Hepatocyte (in vitro differentiated cells): ENCODE results near the gene TOP2B. TPM values are rescaled to one million over a fixed set of nuclear protein-coding genes. Genes with fewer than 3 reads are reported as not detected.

Source experiments
- DNase-seq: peaks from one replicate; pipeline ENCODE4 v3.0.0-alpha.2; 2016; ENCODE audit warnings: low spot score
- H2AFZ ChIP-seq: fragments of 200-600 bp; sonication (generic); 2 replicates; pipeline ENCODE4 v1.6.0; 2016; ENCODE audit warnings: antibody characterized with exemption, mild to moderate bottlenecking
- H3K27ac ChIP-seq: fragments of 200-600 bp; sonication (generic); 2 replicates; pipeline ENCODE4 v1.5.1; 2016; ENCODE audit warnings: mild to moderate bottlenecking
- H3K27me3 ChIP-seq: fragments of 200-600 bp; sonication (generic); 2 replicates; pipeline ENCODE4 v1.6.1; 2016
- H3K36me3 ChIP-seq: fragments of 200-600 bp; sonication (generic); replicated peaks from 2 replicates; pipeline ENCODE4 v1.5.1; 2016; ENCODE audit warnings: low read depth; ENCODE audit not compliant: insufficient read depth
- H3K4me1 ChIP-seq: fragments of 200-600 bp; sonication (generic); 2 replicates; pipeline ENCODE4 v1.5.1; 2016; ENCODE audit warnings: mild to moderate bottlenecking, moderate library complexity; ENCODE audit not compliant: insufficient read depth
- H3K4me2 ChIP-seq: fragments of 200-600 bp; sonication (generic); 2 replicates; pipeline ENCODE4 v1.6.0; 2016
- H3K4me3 ChIP-seq: fragments of 200-600 bp; sonication (generic); 2 replicates; pipeline ENCODE4 v1.5.1; 2016; ENCODE audit warnings: mild to moderate bottlenecking
- H3K79me2 ChIP-seq: fragments of 200-600 bp; sonication (generic); 2 replicates; pipeline ENCODE4 v1.6.0; 2017; ENCODE audit warnings: mild to moderate bottlenecking
- H3K9me2 ChIP-seq: fragments of 200-600 bp; sonication (generic); replicated peaks from 2 replicates; pipeline ENCODE4 v1.6.0; 2017; ENCODE audit warnings: mild to moderate bottlenecking; ENCODE audit not compliant: insufficient read depth
- H3K9me3 ChIP-seq: fragments of 200-600 bp; sonication (generic); 2 replicates; pipeline ENCODE4 v1.5.1; 2016; ENCODE audit warnings: low read depth, mild to moderate bottlenecking
- H4K20me1 ChIP-seq: fragments of 200-600 bp; sonication (generic); 2 replicates; pipeline ENCODE4 v1.6.0; 2016; ENCODE audit warnings: mild to moderate bottlenecking; ENCODE audit not compliant: insufficient read depth, poor library complexity, severe bottlenecking
- CTCF ChIP-seq: fragments of 200-600 bp; sonication (generic); IDR thresholded peaks from 2 replicates; pipeline ENCODE4 v1.5.1; 2016; ENCODE audit warnings: antibody characterized with exemption, mild to moderate bottlenecking; ENCODE audit not compliant: poor library complexity
- EZH2 ChIP-seq: fragments of 200-600 bp; sonication (generic); IDR thresholded peaks from 2 replicates; pipeline ENCODE4 v1.6.1; 2016; ENCODE audit warnings: antibody characterized with exemption, mild to moderate bottlenecking, borderline replicate concordance
- EZH2phosphoT487 ChIP-seq: fragments of 200-600 bp; sonication (generic); IDR thresholded peaks from one replicate; pipeline ENCODE4 v1.6.1; 2018; ENCODE audit warnings: antibody characterized with exemption, mild to moderate bottlenecking, low read depth, moderate library complexity; ENCODE audit not compliant: unreplicated experiment, severe bottlenecking
- WGBS: methylation state at CpG from one replicate; pipeline ENCODE4 v1.1.6; 2016; ENCODE audit warnings: low lambda C conversion rate; ENCODE audit errors: missing lambda C conversion rate; 5-methylcytosine and 5-hydroxymethylcytosine counted together
- polyA plus RNA-seq: library from polyadenylated mRNA; unstranded; fragments of >200 nt; fragmentation: Nextera tagmentation; extraction: Ambion mirVana; gene quantifications from 2 replicates; pipeline ENCODE4 v1.2.1, GENCODE V29; 2016
- total RNA-seq: library from RNA; depleted of rRNA; stranded (reverse); fragments of >200 nt; gene quantifications from 2 replicates; pipeline ENCODE4 v1.2.3, GENCODE V29; 2014

The TOP2B gene
- total and polyA plus RNA-seq, 2 experiments from 2014 or later = 49.5 to 109 TPM

- 85% methylated on average over 2 of the region's 2 CpGs for WGBS
- Histone ChIP-seq H3K27ac (no peak overlapping the region), H3K4me2 (no peak overlapping the region), H3K9me2 (no peaks in the 10 kb centered on the region), H3K27me3 (no peaks in the 10 kb centered on the region), H3K79me2 (no peaks in the 10 kb centered on the region), H3K9me3 (no peaks in the 10 kb centered on the region), H4K20me1 (no peaks in the 10 kb centered on the region), H2AFZ (no peak overlapping the region), H3K4me3 (no peak overlapping the region), H3K36me3 (no peaks in the 10 kb centered on the region), H3K4me1 (peaks cover 3% of the 10 kb centered on the region)
- DNase-seq = no peak
- TF ChIP-seq EZH2 = no peak
- TF ChIP-seq CTCF = no peak
- TF ChIP-seq EZH2phosphoT487 = no peak
These were observed 26.2 kb upstream of the TOP2B start for GRCh38 chr3:25690768-25691533.

GRCh38 chr3:25689226-25689625 is 24.5 kb upstream of the TOP2B start:
- H2AFZ ChIP-seq = no peak overlapping the region
- H3K27me3 ChIP-seq = no peaks in the 10 kb centered on the region
- TF ChIP-seq CTCF (no peak), EZH2phosphoT487 (no peak), EZH2 (no peak)
- H3K36me3 ChIP-seq = no peaks in the 10 kb centered on the region
- no peak overlapping the region for H3K27ac ChIP-seq
- no peak overlapping the region for H3K4me2 ChIP-seq
- H3K9me2 ChIP-seq = no peaks in the 10 kb centered on the region
- 78% methylated on average over 3 of the region's 3 CpGs for WGBS
- H3K4me3 ChIP-seq = no peak overlapping the region
- no peak for DNase-seq
- H3K9me3 ChIP-seq = no peaks in the 10 kb centered on the region
- no peaks in the 10 kb centered on the region for H3K79me2 ChIP-seq
- H4K20me1 ChIP-seq = no peaks in the 10 kb centered on the region
- peaks cover 3% of the 10 kb centered on the region for H3K4me1 ChIP-seq

GRCh38 chr3:25687742-25688141 is 23.0 kb upstream of the TOP2B start:
- Histone ChIP-seq H3K9me3 (no peaks in the 10 kb centered on the region), H4K20me1 (no peaks in the 10 kb centered on the region), H3K36me3 (no peaks in the 10 kb centered on the region), H3K4me1 (peaks cover 3% of the 10 kb centered on the region), H3K27me3 (no peaks in the 10 kb centered on the region), H3K79me2 (no peaks in the 10 kb centered on the region), H3K27ac (no peak overlapping the region), H3K4me2 (no peak overlapping the region), H3K4me3 (no peak overlapping the region), H2AFZ (no peak overlapping the region), H3K9me2 (no peaks in the 10 kb centered on the region)
- WGBS = 88% methylated on average over 1 of the region's 1 CpG
- TF ChIP-seq EZH2 (no peak), CTCF (no peak), EZH2phosphoT487 (no peak)
- no peak for DNase-seq
